HG03060 (cell line): ENCODE data around the gene JAZF1.
"Not testable (repeated sequence)": the region's sequence is repeated elsewhere in the genome, so short reads cannot be mapped to it uniquely, and the experiment has no call there.

Experiments
- ATAC-seq: cut with Tn5 transposase; IDR thresholded peaks from one replicate; pipeline ENCODE4 v1.9.1; 2021; ENCODE audit warnings: low read depth, moderate number of reproducible peaks; ENCODE audit not compliant: unreplicated experiment

JAZF1 gene

GRCh38 chr7:27900006-27900405 lies 280.6 kb downstream of the JAZF1 start:
- ATAC-seq, result no peak

- no peak for ATAC-seq
These were observed 281.0 kb downstream of the JAZF1 start for GRCh38 chr7:27899601-27900000.

- no peak for ATAC-seq
These were observed 283.2 kb downstream of the JAZF1 start for GRCh38 chr7:27897441-27897847.

GRCh38 chr7:27897001-27897400 lies 283.6 kb downstream of the JAZF1 start:
- no peak for ATAC-seq

GRCh38 chr7:27895551-27895950 lies 285.0 kb downstream of the JAZF1 start:
- ATAC-seq, result no peak

GRCh38 chr7:27890205-27890849 lies 290.3 kb downstream of the JAZF1 start:
- peak; percentile 97 for ATAC-seq

- no peak for ATAC-seq
These were observed 290.8 kb downstream of the JAZF1 start for GRCh38 chr7:27889800-27890199.

- no peak for ATAC-seq
These were observed 291.9 kb downstream of the JAZF1 start for GRCh38 chr7:27888736-27889135.

- not testable (repeated sequence) for ATAC-seq
These were observed 293.9 kb downstream of the JAZF1 start for GRCh38 chr7:27886710-27887109.

- ATAC-seq, result no peak
These were observed 294.9 kb downstream of the JAZF1 start for GRCh38 chr7:27885652-27886051.

GRCh38 chr7:27883696-27884095 lies 296.9 kb downstream of the JAZF1 start:
- ATAC-seq, result no peak

- ATAC-seq, result no peak
These were observed 303.8 kb downstream of the JAZF1 start for GRCh38 chr7:27876756-27877155.

GRCh38 chr7:27875832-27876231 lies 304.8 kb downstream of the JAZF1 start:
- no peak for ATAC-seq

GRCh38 chr7:27875061-27875460 lies 305.5 kb downstream of the JAZF1 start:
- ATAC-seq, result no peak

- ATAC-seq, result no peak
These were observed 306.3 kb downstream of the JAZF1 start for GRCh38 chr7:27873981-27874957.

GRCh38 chr7:27872356-27873275 lies 308.0 kb downstream of the JAZF1 start:
- ATAC-seq, result no peak

- ATAC-seq, result no peak
These were observed 308.7 kb downstream of the JAZF1 start for GRCh38 chr7:27871866-27872265.

- no peak for ATAC-seq
These were observed 309.5 kb downstream of the JAZF1 start for GRCh38 chr7:27871086-27871485.

- ATAC-seq, result no peak
These were observed 310.0 kb downstream of the JAZF1 start for GRCh38 chr7:27870595-27870994.

- ATAC-seq, result no peak
These were observed 311.5 kb downstream of the JAZF1 start for GRCh38 chr7:27869056-27869455.

GRCh38 chr7:27868131-27868550 lies 312.5 kb downstream of the JAZF1 start:
- ATAC-seq, result no peak
